GM18499 (cell line): ENCODE results near the gene ZNF3.

Experiments
- ATAC-seq: cut with Tn5 transposase; IDR thresholded peaks from one replicate; pipeline ENCODE4 v1.9.1; 2021; ENCODE audit warnings: moderate number of reproducible peaks; ENCODE audit not compliant: insufficient read depth, unreplicated experiment

ZNF3 gene

GRCh38 chr7:100089458-100090196 is 8.1 kb upstream of the ZNF3 start:
- no peak for ATAC-seq

- ATAC-seq, result no peak
Measured at GRCh38 chr7:100088621-100089457, 7.3 kb upstream of the ZNF3 start, which contains the start of gene COPS6. COPS6 (plus strand) TSS chr7:100088969; CDS start chr7:100088991, 22 bp downstream.

- no peak for ATAC-seq
Measured at GRCh38 chr7:100088095-100088620, 6.6 kb upstream of the ZNF3 start.

- no peak for ATAC-seq
Measured at GRCh38 chr7:100087055-100087750, 5.7 kb upstream of the ZNF3 start.

- ATAC-seq, result no peak
Measured at GRCh38 chr7:100085515-100085914, 4.0 kb upstream of the ZNF3 start.

- ATAC-seq, result no peak
Measured at GRCh38 chr7:100082978-100083377, 1.5 kb upstream of the ZNF3 start.

- no peak for ATAC-seq
Measured at GRCh38 chr7:100080907-100081534, 502 bp downstream of the ZNF3 start.

GRCh38 chr7:100079024-100079560 is 2.4 kb downstream of the ZNF3 start:
- no peak for ATAC-seq

GRCh38 chr7:100077205-100077604 is 4.3 kb downstream of the ZNF3 start:
- no peak for ATAC-seq

- ATAC-seq, result no peak
Measured at GRCh38 chr7:100075418-100075817, 6.1 kb downstream of the ZNF3 start.

GRCh38 chr7:100074841-100075240 is 6.7 kb downstream of the ZNF3 start:
- ATAC-seq, result no peak

GRCh38 chr7:100072462-100072861 is 9.1 kb downstream of the ZNF3 start:
- no peak for ATAC-seq

- ATAC-seq, result no peak
Measured at GRCh38 chr7:100071018-100071723, 10.4 kb downstream of the ZNF3 start.

GRCh38 chr7:100069991-100070390 is 11.5 kb downstream of the ZNF3 start:
- ATAC-seq, result no peak

- ATAC-seq, result no peak
Measured at GRCh38 chr7:100066953-100067352, 14.6 kb downstream of the ZNF3 start.

- ATAC-seq, result no peak
Measured at GRCh38 chr7:100065452-100066186, 15.9 kb downstream of the ZNF3 start.

- ATAC-seq, result no peak
Measured at GRCh38 chr7:100064162-100064561, 17.4 kb downstream of the ZNF3 start.

GRCh38 chr7:100063376-100063775 is 18.1 kb downstream of the ZNF3 start:
- no peak for ATAC-seq
